ENCODE measurements around the gene ZNF768. TPM values are rescaled to one million over a fixed set of nuclear protein-coding genes. Genes with fewer than 3 reads are reported as not detected.
"Not testable (repeated sequence)": the region's sequence is repeated elsewhere in the genome, so short reads cannot be mapped to it uniquely, and the experiment has no call there.

ZNF768 gene
- total and polyA plus RNA-seq, 2 donors: 10.5 to 20.4 TPM

GRCh38 chr16:30536391-30537024 lies 10.1 kb upstream of the ZNF768 start:
- not testable (repeated sequence) for H3K27me3 ChIP-seq (ENCODE audit: control insufficient read depth in 2 of 2, insufficient read depth in 1 of 2, low read length in 1 of 2); DNase-seq (ENCODE audit: low read depth in 6 of 9, low spot score in 9 of 9); H3K4me3 ChIP-seq (ENCODE audit: low read length in 2 of 2); H3K9me3 ChIP-seq (ENCODE audit: control insufficient read depth in 2 of 2, insufficient read depth in 1 of 2, low read length in 1 of 2)
- Histone ChIP-seq H3K36me3 (ENCODE audit: control insufficient read depth in 2 of 2, insufficient read depth in 2 of 2, low read length in 1 of 2) (peaks cover 17 to 18% of the 10 kb centered on the region in 2 donors), H3K27ac (ENCODE audit: low read depth in 1 of 2, low read length in 1 of 2) (peak overlapping the region in 1 of 2 donors; percentile 99), H3K4me1 (ENCODE audit: control insufficient read depth in 2 of 2, insufficient read depth in 2 of 2, low read length in 2 of 2) (peaks cover 12 to 31% of the 10 kb centered on the region in 2 donors)
- 97% methylated on average over 13 of the region's 13 CpGs for WGBS

- Histone ChIP-seq H3K36me3 (ENCODE audit: control insufficient read depth in 2 of 2, insufficient read depth in 2 of 2, low read length in 1 of 2) (peaks cover 21 to 22% of the 10 kb centered on the region in 2 donors), H3K27ac (ENCODE audit: low read depth in 1 of 2, low read length in 1 of 2) (peak overlapping the region; percentile 95 to 99), H3K4me3 (ENCODE audit: low read length in 2 of 2) (peak overlapping the region; percentile 90 to 96), H3K27me3 (ENCODE audit: control insufficient read depth in 2 of 2, insufficient read depth in 1 of 2, low read length in 1 of 2) (no peaks in the 10 kb centered on the region), H3K9me3 (ENCODE audit: control insufficient read depth in 2 of 2, insufficient read depth in 1 of 2, low read length in 1 of 2) (peaks cover 0 to 7% of the 10 kb centered on the region in 2 donors), H3K4me1 (ENCODE audit: control insufficient read depth in 2 of 2, insufficient read depth in 2 of 2, low read length in 2 of 2) (peaks cover 12 to 31% of the 10 kb centered on the region in 2 donors)
- WGBS: 30% methylated on average over 12 of the region's 12 CpGs
- DNase-seq (ENCODE audit: low read depth in 6 of 9, low spot score in 9 of 9): peak in 6 of 9 donors; percentile 46 to 84 (median 67)
Measured at GRCh38 chr16:30535777-30536190, 9.4 kb upstream of the ZNF768 start.

- WGBS: 2% methylated on average over 18 of the region's 18 CpGs
- Histone ChIP-seq H3K4me1 (ENCODE audit: control insufficient read depth in 2 of 2, insufficient read depth in 2 of 2, low read length in 2 of 2) (peaks cover 12 to 31% of the 10 kb centered on the region in 2 donors), H3K9me3 (ENCODE audit: control insufficient read depth in 2 of 2, insufficient read depth in 1 of 2, low read length in 1 of 2) (peaks cover 0 to 7% of the 10 kb centered on the region in 2 donors), H3K4me3 (ENCODE audit: low read length in 2 of 2) (peak overlapping the region; percentile 90 to 96), H3K27me3 (ENCODE audit: control insufficient read depth in 2 of 2, insufficient read depth in 1 of 2, low read length in 1 of 2) (no peaks in the 10 kb centered on the region), H3K36me3 (ENCODE audit: control insufficient read depth in 2 of 2, insufficient read depth in 2 of 2, low read length in 1 of 2) (peaks cover 22 to 24% of the 10 kb centered on the region in 2 donors), H3K27ac (ENCODE audit: low read depth in 1 of 2, low read length in 1 of 2) (peak overlapping the region; percentile 95 to 99)
- peak in 2 of 9 donors; percentile 41 to 68 for DNase-seq (ENCODE audit: low read depth in 6 of 9, low spot score in 9 of 9)
Measured at GRCh38 chr16:30535106-30535776, 8.9 kb upstream of the ZNF768 start.

GRCh38 chr16:30534368-30535105 lies 8.2 kb upstream of the ZNF768 start, which contains the start of gene ZNF747:
ZNF747 (minus strand) TSS chr16:30534858; CDS start chr16:30534679, 179 bp downstream.
- H3K27ac ChIP-seq (ENCODE audit: low read depth in 1 of 2, low read length in 1 of 2): peak within 1 kb of the TSS; percentile 95 to 99
- under 1% methylated on average over 70 of the region's 70 CpGs for WGBS
- H3K9me3 ChIP-seq (ENCODE audit: control insufficient read depth in 2 of 2, insufficient read depth in 1 of 2, low read length in 1 of 2): peaks cover 0 to 7% of the 10 kb centered on the region in 2 donors
- H3K4me1 ChIP-seq (ENCODE audit: control insufficient read depth in 2 of 2, insufficient read depth in 2 of 2, low read length in 2 of 2): peaks cover 12 to 31% of the 10 kb centered on the region in 2 donors
- no peaks in the 10 kb centered on the region for H3K27me3 ChIP-seq (ENCODE audit: control insufficient read depth in 2 of 2, insufficient read depth in 1 of 2, low read length in 1 of 2)
- H3K36me3 ChIP-seq (ENCODE audit: control insufficient read depth in 2 of 2, insufficient read depth in 2 of 2, low read length in 1 of 2): peaks cover 19 to 21% of the 10 kb centered on the region in 2 donors
- peak; percentile 88 to 98 (median 94) for DNase-seq (ENCODE audit: low read depth in 6 of 9, low spot score in 9 of 9)
- peak within 1 kb of the TSS; percentile 90 to 96 for H3K4me3 ChIP-seq (ENCODE audit: low read length in 2 of 2)

- Histone ChIP-seq H3K9me3 (ENCODE audit: control insufficient read depth in 2 of 2, insufficient read depth in 1 of 2, low read length in 1 of 2) (peaks cover 0 to 7% of the 10 kb centered on the region in 2 donors), H3K4me3 (ENCODE audit: low read length in 2 of 2) (peak overlapping the region; percentile 90 to 96), H3K27ac (ENCODE audit: low read depth in 1 of 2, low read length in 1 of 2) (peak overlapping the region; percentile 92 to 99), H3K36me3 (ENCODE audit: control insufficient read depth in 2 of 2, insufficient read depth in 2 of 2, low read length in 1 of 2) (peaks cover 15 to 18% of the 10 kb centered on the region in 2 donors), H3K27me3 (ENCODE audit: control insufficient read depth in 2 of 2, insufficient read depth in 1 of 2, low read length in 1 of 2) (no peaks in the 10 kb centered on the region), H3K4me1 (ENCODE audit: control insufficient read depth in 2 of 2, insufficient read depth in 2 of 2, low read length in 2 of 2) (peaks cover 12 to 34% of the 10 kb centered on the region in 2 donors)
- peak in 2 of 9 donors; percentile 30 to 46 for DNase-seq (ENCODE audit: low read depth in 6 of 9, low spot score in 9 of 9)
- 29% methylated on average over 29 of the region's 29 CpGs for WGBS
Measured at GRCh38 chr16:30533748-30534367, 7.5 kb upstream of the ZNF768 start.

GRCh38 chr16:30533146-30533522 lies 6.8 kb upstream of the ZNF768 start:
- peaks cover 15 to 18% of the 10 kb centered on the region in 2 donors for H3K36me3 ChIP-seq (ENCODE audit: control insufficient read depth in 2 of 2, insufficient read depth in 2 of 2, low read length in 1 of 2)
- H3K27ac ChIP-seq (ENCODE audit: low read depth in 1 of 2, low read length in 1 of 2): no peak overlapping the region
- WGBS: 95% methylated on average over 11 of the region's 11 CpGs
- H3K9me3 ChIP-seq (ENCODE audit: control insufficient read depth in 2 of 2, insufficient read depth in 1 of 2, low read length in 1 of 2): peaks cover 0 to 7% of the 10 kb centered on the region in 2 donors
- peaks cover 12 to 41% of the 10 kb centered on the region in 2 donors for H3K4me1 ChIP-seq (ENCODE audit: control insufficient read depth in 2 of 2, insufficient read depth in 2 of 2, low read length in 2 of 2)
- DNase-seq (ENCODE audit: low read depth in 6 of 9, low spot score in 9 of 9): no peak
- no peak overlapping the region for H3K4me3 ChIP-seq (ENCODE audit: low read length in 2 of 2)
- no peaks in the 10 kb centered on the region for H3K27me3 ChIP-seq (ENCODE audit: control insufficient read depth in 2 of 2, insufficient read depth in 1 of 2, low read length in 1 of 2)

- WGBS: 99% methylated on average over 57 of the region's 57 CpGs
- Histone ChIP-seq H3K27me3 (ENCODE audit: control insufficient read depth in 2 of 2, insufficient read depth in 1 of 2, low read length in 1 of 2) (no peaks in the 10 kb centered on the region), H3K9me3 (ENCODE audit: control insufficient read depth in 2 of 2, insufficient read depth in 1 of 2, low read length in 1 of 2) (peaks cover 0 to 7% of the 10 kb centered on the region in 2 donors), H3K36me3 (ENCODE audit: control insufficient read depth in 2 of 2, insufficient read depth in 2 of 2, low read length in 1 of 2) (peaks cover 15 to 16% of the 10 kb centered on the region in 2 donors), H3K4me1 (ENCODE audit: control insufficient read depth in 2 of 2, insufficient read depth in 2 of 2, low read length in 2 of 2) (peaks cover 15 to 47% of the 10 kb centered on the region in 2 donors), H3K27ac (ENCODE audit: low read depth in 1 of 2, low read length in 1 of 2) (no peak overlapping the region), H3K4me3 (ENCODE audit: low read length in 2 of 2) (no peak overlapping the region)
- no peak for DNase-seq (ENCODE audit: low read depth in 6 of 9, low spot score in 9 of 9)
Measured at GRCh38 chr16:30532285-30533145, 6.1 kb upstream of the ZNF768 start.
